DOHH2 (cell line): Measurements from ENCODE around the gene UBE2G2.

Experiments used
- H3F3A ChIP-seq: fragments of 200-600 bp; sonication (generic), shearing (Covaris generic); 2 replicates; pipeline ENCODE4 v1.6.0; 2016; ENCODE audit warnings: antibody characterized with exemption, mild to moderate bottlenecking; ENCODE audit not compliant: control insufficient read depth, insufficient read depth
- H3K27ac ChIP-seq: fragments of 200-600 bp; sonication (generic); 2 replicates; pipeline ENCODE4 v1.5.1; 2014; ENCODE audit warnings: low read depth, mild to moderate bottlenecking, low read length, moderate library complexity
- H3K27me3 ChIP-seq: fragments of 200-600 bp; sonication (generic); 2 replicates; pipeline ENCODE4 v1.6.1; 2014; ENCODE audit warnings: mild to moderate bottlenecking, low read length, mixed read lengths; ENCODE audit not compliant: control insufficient read depth
- H3K36me3 ChIP-seq: fragments of 200-600 bp; sonication (generic); 2 replicates; pipeline ENCODE4 v1.6.1; 2014; ENCODE audit warnings: mild to moderate bottlenecking, low read length, moderate library complexity, mixed read lengths; ENCODE audit not compliant: control insufficient read depth
- H3K4me1 ChIP-seq: fragments of 200-600 bp; sonication (generic); 2 replicates; pipeline ENCODE4 v1.6.1; 2014; ENCODE audit warnings: mild to moderate bottlenecking, low read length, mixed read lengths; ENCODE audit not compliant: control insufficient read depth
- H3K4me2 ChIP-seq: fragments of 200-600 bp; sonication (generic); 2 replicates; pipeline ENCODE4 v1.6.0; 2014; ENCODE audit warnings: mild to moderate bottlenecking, low read length, moderate library complexity
- H3K4me3 ChIP-seq: fragments of 200-600 bp; sonication (generic); 2 replicates; pipeline ENCODE4 v1.5.1; 2014; ENCODE audit warnings: mild to moderate bottlenecking, low read length, mixed read lengths
- H3K79me2 ChIP-seq: fragments of 200-600 bp; sonication (generic); 2 replicates; pipeline ENCODE4 v1.6.1; 2014; ENCODE audit warnings: mild to moderate bottlenecking, low read length, mixed read lengths; ENCODE audit not compliant: control insufficient read depth
- H3K9me2 ChIP-seq: fragments of 200-600 bp; sonication (generic); replicated peaks from 2 replicates; pipeline ENCODE4 v1.6.1; 2014; ENCODE audit warnings: mild to moderate bottlenecking, low read length, mixed read lengths; ENCODE audit not compliant: control insufficient read depth
- H3K9me3 ChIP-seq: fragments of 200-600 bp; sonication (generic); 2 replicates; pipeline ENCODE4 v1.6.1; 2014; ENCODE audit warnings: antibody characterized with exemption, low read length, mixed read lengths; ENCODE audit not compliant: control insufficient read depth, insufficient read depth
- H4K20me1 ChIP-seq: fragments of 200-600 bp; sonication (generic); 2 replicates; pipeline ENCODE4 v1.6.0; 2014; ENCODE audit warnings: low read depth, mild to moderate bottlenecking, antibody characterized with exemption, low read length, moderate library complexity; ENCODE audit not compliant: control insufficient read depth, insufficient read depth
- CTCF ChIP-seq: fragments of 200-600 bp; sonication (generic); IDR thresholded peaks from one replicate; pipeline ENCODE4 v1.5.1; 2014; ENCODE audit warnings: antibody characterized with exemption, mild to moderate bottlenecking, low read depth, low read length; ENCODE audit not compliant: poor library complexity, severe bottlenecking
- EZH2phosphoT487 ChIP-seq: fragments of 200-600 bp; sonication (generic); IDR thresholded peaks from 2 replicates; pipeline ENCODE4 v1.6.1; 2017; ENCODE audit warnings: borderline replicate concordance, mild to moderate bottlenecking, antibody characterized with exemption, low read length, moderate library complexity, mixed read lengths

The UBE2G2 gene

GRCh38 chr21:44755227-44755626 is 46.4 kb downstream of the UBE2G2 start:
- H3K4me2 ChIP-seq, result no peak overlapping the region
- H3K27ac ChIP-seq, result no peak overlapping the region

GRCh38 chr21:44753357-44753756 is 48.3 kb downstream of the UBE2G2 start:
- no peak overlapping the region for H3K4me3 ChIP-seq
- H3K4me1 ChIP-seq, result no peaks in the 10 kb centered on the region
- no peaks in the 10 kb centered on the region for H3K9me2 ChIP-seq
- no peaks in the 10 kb centered on the region for H3K36me3 ChIP-seq
- no peaks in the 10 kb centered on the region for H3F3A ChIP-seq
- no peaks in the 10 kb centered on the region for H3K9me3 ChIP-seq
- no peaks in the 10 kb centered on the region for H3K79me2 ChIP-seq
- no peak overlapping the region for H3K27ac ChIP-seq
- H3K27me3 ChIP-seq, result no peaks in the 10 kb centered on the region
- no peak overlapping the region for H3K4me2 ChIP-seq
- TF ChIP-seq CTCF (no peak), EZH2phosphoT487 (no peak)
- no peaks in the 10 kb centered on the region for H4K20me1 ChIP-seq

More at GRCh38 chr21:44755227-44755626, 46.4 kb downstream of the UBE2G2 start:
- H3K27me3 ChIP-seq, result no peaks in the 10 kb centered on the region
- H3K9me2 ChIP-seq, result no peaks in the 10 kb centered on the region
- no peaks in the 10 kb centered on the region for H3F3A ChIP-seq
- H3K4me3 ChIP-seq, result no peak overlapping the region
- no peaks in the 10 kb centered on the region for H3K79me2 ChIP-seq
- TF ChIP-seq EZH2phosphoT487, result no peak
- TF ChIP-seq CTCF, result no peak
- H4K20me1 ChIP-seq, result no peaks in the 10 kb centered on the region
- H3K36me3 ChIP-seq, result no peaks in the 10 kb centered on the region
- no peaks in the 10 kb centered on the region for H3K9me3 ChIP-seq
- H3K4me1 ChIP-seq, result no peaks in the 10 kb centered on the region

- Histone ChIP-seq H3K79me2 (no peaks in the 10 kb centered on the region), H3F3A (no peaks in the 10 kb centered on the region), H3K36me3 (no peaks in the 10 kb centered on the region), H4K20me1 (no peaks in the 10 kb centered on the region), H3K27ac (no peak overlapping the region), H3K4me1 (no peaks in the 10 kb centered on the region), H3K27me3 (no peaks in the 10 kb centered on the region), H3K9me3 (no peaks in the 10 kb centered on the region), H3K9me2 (no peaks in the 10 kb centered on the region), H3K4me2 (no peak overlapping the region), H3K4me3 (no peak overlapping the region)
- TF ChIP-seq CTCF (no peak), EZH2phosphoT487 (no peak)
Measured at GRCh38 chr21:44752671-44753235, 48.9 kb downstream of the UBE2G2 start.
